Muscle layer of duodenum (tissue), 2 donors: ENCODE data around the gene WFIKKN2.
A peak's percentile ranks its signal among the peaks of the same experiment; 100 is the strongest.
"Not testable (repeated sequence)": the region's sequence is repeated elsewhere in the genome, so short reads cannot be mapped to it uniquely, and the experiment has no call there.

Source experiments
- H3K27ac ChIP-seq: one replicate; pipeline ENCODE4 v1.7.0; 2013; ENCODE audit warnings: mild to moderate bottlenecking, low read length
- H3K27me3 ChIP-seq: one replicate; pipeline ENCODE4 v1.7.0; 2013; ENCODE audit warnings: low read depth, mild to moderate bottlenecking, control low read depth, low read length
- H3K36me3 ChIP-seq, 2 donors: one replicate each; pipeline ENCODE4 v1.7.0; 2013; ENCODE audit warnings: low read length in 2 of 2, control low read depth in 1 of 2, mild to moderate bottlenecking in 1 of 2; ENCODE audit not compliant: insufficient read depth in 2 of 2, control insufficient read depth in 1 of 2
- H3K4me1 ChIP-seq, 2 donors: one replicate each; pipeline ENCODE4 v1.7.0; 2013; ENCODE audit warnings: low read length in 2 of 2, mild to moderate bottlenecking in 2 of 2, control low read depth in 1 of 2, moderate library complexity in 1 of 2; ENCODE audit not compliant: insufficient read depth in 2 of 2, control insufficient read depth in 1 of 2
- H3K4me3 ChIP-seq, 2 donors: one replicate each; pipeline ENCODE4 v1.7.0; 2013; ENCODE audit warnings: low read length in 2 of 2, low read depth in 1 of 2, mild to moderate bottlenecking in 1 of 2
- H3K9me3 ChIP-seq, 2 donors: one replicate each; pipeline ENCODE4 v1.7.0; 2013; ENCODE audit warnings: low read length in 2 of 2, control low read depth in 1 of 2, mild to moderate bottlenecking in 1 of 2; ENCODE audit not compliant: control insufficient read depth in 1 of 2
- donor health status: healthy.

Gene WFIKKN2

DNA sequence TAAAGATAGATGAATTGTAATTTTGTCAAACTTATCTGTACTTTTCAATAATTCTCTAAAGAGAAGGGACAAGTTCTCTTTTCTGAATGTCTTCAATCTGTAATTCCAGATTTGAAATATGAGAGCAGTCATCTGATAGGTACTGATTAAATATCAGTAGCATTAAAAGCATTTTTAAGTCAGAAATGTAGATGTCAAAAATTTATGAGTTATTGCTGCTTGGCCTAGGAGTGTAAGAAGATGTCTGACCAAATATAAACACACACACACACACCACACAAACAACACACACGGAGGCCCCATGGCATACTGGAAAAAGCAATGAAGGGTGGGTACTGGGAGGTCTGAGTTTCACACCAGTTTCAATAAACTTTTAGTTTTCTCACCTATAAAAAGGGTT lies 33.2 kb downstream of the WFIKKN2 start:
- peaks cover 15 to 20% of the 10 kb centered on the region in 2 donors for H3K4me1 ChIP-seq
- H3K27me3 ChIP-seq: no peaks in the 10 kb centered on the region
- H3K36me3 ChIP-seq: peaks cover 1 to 6% of the 10 kb centered on the region in 2 donors
- H3K9me3 ChIP-seq: no peaks in the 10 kb centered on the region
- H3K27ac ChIP-seq: peak overlapping the region; percentile 97
- peak overlapping the region in 1 of 2 donors; percentile 78 for H3K4me3 ChIP-seq

DNA sequence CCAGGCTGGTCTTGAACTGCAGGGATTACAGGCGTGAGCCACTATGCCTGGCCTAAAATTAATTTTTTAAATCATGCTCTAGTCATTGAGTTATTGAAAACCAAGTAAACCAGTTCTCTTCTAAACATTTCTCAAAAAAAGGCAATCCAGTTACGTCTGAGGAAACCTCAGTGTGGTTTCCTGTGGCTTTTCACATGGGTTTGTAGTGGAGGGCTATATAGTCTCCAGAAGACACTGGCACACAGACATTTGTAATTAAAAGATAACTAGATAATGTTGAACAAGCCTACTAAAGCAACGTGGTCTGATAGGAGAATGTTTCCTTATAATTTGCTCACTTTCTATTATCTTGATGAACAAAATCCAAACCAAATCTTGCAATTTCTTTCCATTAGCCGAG lies 36.0 kb downstream of the WFIKKN2 start:
- Histone ChIP-seq H3K27ac (no peak overlapping the region), H3K27me3 (no peaks in the 10 kb centered on the region), H3K36me3 (peaks cover 0 to 6% of the 10 kb centered on the region in 2 donors), H3K4me1 (peaks cover 12 to 14% of the 10 kb centered on the region in 2 donors), H3K9me3 (no peaks in the 10 kb centered on the region), H3K4me3 (no peak overlapping the region)

DNA sequence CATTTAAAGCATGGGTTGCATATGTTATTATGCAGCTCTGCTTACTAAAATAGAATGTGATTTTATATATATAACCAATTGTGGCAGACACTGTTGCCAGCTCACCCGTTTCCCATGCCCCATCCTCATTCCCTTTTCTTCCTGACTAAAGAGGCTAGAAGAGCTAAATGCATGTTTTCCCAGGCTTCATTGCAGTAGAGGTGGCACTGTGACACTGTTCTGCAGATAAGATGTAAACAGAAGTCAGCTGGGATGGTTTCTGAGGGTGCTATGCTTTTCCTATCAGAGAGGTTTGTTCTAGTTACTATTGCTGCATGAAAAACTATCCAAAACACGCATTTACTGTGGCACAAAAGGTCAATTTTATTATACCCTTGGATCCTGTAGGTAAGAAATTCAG lies 36.5 kb downstream of the WFIKKN2 start:
- Histone ChIP-seq H3K27ac (no peak overlapping the region), H3K27me3 (no peaks in the 10 kb centered on the region), H3K4me3 (no peak overlapping the region), H3K36me3 (peaks cover 0 to 2% of the 10 kb centered on the region in 2 donors), H3K9me3 (no peaks in the 10 kb centered on the region), H3K4me1 (peaks cover 12 to 14% of the 10 kb centered on the region in 2 donors)

DNA sequence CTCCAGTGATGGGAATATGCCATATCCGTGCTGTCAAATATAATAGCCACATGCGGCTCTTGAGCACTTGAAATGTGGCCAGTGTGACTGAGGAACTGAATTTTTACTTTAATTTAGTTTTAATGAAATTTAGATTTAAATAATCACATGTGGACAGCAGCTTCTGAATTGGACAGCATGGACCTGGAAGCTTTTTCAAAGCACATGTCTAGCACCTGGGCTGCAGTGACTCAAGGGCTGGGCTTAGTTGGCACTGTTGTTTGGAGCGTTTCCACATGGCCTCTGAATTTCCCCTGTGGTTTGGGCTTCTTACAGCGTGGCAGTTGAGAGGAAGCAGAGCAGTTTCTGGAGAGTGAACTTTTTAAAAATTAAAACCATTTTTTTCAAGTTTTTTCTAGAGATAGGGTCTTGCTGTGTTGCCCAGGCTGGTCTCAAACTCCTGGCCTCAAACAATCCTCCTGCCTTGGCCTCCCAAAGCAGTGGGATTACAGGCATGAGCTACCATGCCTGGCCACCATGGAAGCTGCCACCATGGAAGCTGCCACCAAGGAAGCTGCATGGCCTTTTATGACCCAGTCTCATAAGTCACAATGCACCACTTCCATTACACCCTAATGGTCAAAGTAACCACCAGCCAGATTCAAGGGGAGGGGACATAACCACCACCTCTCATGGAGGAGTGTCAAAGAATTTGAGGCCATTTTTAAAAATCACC lies 37.5 kb downstream of the WFIKKN2 start:
- Histone ChIP-seq H3K4me1 (peaks cover 12 to 14% of the 10 kb centered on the region in 2 donors), H3K36me3 (no peaks in the 10 kb centered on the region), H3K9me3 (no peaks in the 10 kb centered on the region), H3K4me3 (no peak overlapping the region), H3K27me3 (no peaks in the 10 kb centered on the region), H3K27ac (no peak overlapping the region)

DNA sequence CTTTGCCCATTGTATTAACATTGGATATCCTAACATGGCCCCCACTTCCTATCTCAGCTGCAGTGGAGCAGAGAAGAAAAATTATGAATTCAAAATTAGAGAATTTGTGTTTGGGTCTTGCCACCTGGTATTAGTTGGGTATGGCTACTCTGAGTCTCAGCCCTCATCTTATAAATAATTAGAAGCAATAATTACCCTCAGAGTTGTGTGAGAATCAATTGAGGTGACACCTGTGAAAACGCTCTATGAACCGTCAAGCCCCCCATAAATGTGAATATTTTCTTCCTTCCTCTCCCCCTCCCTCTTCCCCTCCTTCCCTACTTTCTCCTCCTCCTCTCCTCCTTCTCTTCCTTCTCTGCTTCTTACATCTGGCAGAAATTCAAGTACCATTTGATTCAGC lies 39.7 kb downstream of the WFIKKN2 start:
- H3K36me3 ChIP-seq: no peaks in the 10 kb centered on the region
- no peaks in the 10 kb centered on the region for H3K27me3 ChIP-seq
- H3K27ac ChIP-seq: no peak overlapping the region
- H3K9me3 ChIP-seq: peaks cover 0 to 2% of the 10 kb centered on the region in 2 donors
- H3K4me3 ChIP-seq: no peak overlapping the region
- peaks cover 5 to 7% of the 10 kb centered on the region in 2 donors for H3K4me1 ChIP-seq

DNA sequence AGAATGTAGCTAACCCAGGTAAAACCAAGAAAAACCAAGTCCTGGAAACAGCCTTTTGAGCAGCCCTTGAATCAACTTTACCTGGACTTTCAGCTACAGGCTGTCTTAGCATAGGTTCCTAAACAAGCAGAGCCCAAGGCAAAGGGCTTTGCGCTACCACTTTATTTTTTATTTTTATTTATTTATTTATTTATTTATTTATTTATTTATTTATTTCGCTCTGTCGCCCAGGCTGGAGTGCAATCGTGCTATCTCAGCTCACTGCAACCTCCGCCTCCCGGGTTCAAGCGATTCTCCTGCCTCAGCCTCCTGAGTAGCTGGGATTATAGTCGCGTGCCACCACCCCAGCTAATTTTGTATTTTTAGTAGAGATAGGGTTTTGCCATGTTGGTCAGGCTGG lies 41.7 kb downstream of the WFIKKN2 start:
- H3K4me3 ChIP-seq, H3K27me3 ChIP-seq, H3K4me1 ChIP-seq, H3K27ac ChIP-seq, H3K9me3 ChIP-seq, H3K36me3 ChIP-seq: not testable (repeated sequence)

DNA sequence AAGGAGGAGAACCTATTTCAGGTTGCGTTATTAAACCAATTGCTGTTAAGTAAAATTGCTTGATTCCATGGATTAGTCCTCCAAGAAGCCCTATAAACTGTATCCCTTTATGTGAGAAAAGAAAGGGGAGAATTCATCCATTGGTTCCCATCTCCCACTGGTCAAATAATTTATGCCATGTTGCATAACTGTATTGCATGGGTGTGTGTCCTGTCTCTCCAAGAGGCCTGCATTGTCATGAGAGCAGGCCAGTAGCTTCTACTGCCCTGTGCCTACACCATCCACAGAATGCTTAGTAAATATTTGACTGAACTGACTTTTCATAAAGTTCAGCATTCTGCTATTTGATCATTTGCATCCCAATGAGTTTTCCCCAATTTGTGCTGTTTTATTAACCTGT lies 42.5 kb downstream of the WFIKKN2 start:
- Histone ChIP-seq H3K9me3 (peaks cover 0 to 2% of the 10 kb centered on the region in 2 donors), H3K27me3 (no peaks in the 10 kb centered on the region), H3K4me3 (no peak overlapping the region), H3K4me1 (no peaks in the 10 kb centered on the region), H3K36me3 (no peaks in the 10 kb centered on the region), H3K27ac (no peak overlapping the region)

DNA sequence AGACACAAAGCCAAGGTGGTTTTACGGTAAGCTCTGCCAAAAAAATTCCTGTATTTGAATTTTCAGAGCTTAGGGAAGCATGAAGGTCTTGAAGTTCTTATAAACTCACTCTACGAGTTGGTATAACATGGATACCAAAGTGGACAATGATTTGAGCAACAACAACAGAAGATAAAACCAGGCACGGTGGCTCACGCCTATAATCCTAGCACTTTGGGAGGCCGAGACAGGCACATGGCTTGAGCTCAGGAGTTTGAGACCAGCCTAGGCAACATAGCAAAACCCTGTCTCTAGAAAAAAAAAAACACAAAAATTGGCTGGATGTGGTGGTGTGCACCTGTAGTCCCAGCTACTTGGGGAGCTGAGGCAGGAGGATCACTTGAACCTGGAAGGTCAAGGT lies 43.7 kb downstream of the WFIKKN2 start:
- Histone ChIP-seq H3K27me3 (no peaks in the 10 kb centered on the region), H3K27ac (no peak overlapping the region), H3K4me3 (no peak overlapping the region), H3K9me3 (peaks cover 0 to 2% of the 10 kb centered on the region in 2 donors), H3K36me3 (no peaks in the 10 kb centered on the region), H3K4me1 (peaks cover 0 to 1% of the 10 kb centered on the region in 2 donors)

DNA sequence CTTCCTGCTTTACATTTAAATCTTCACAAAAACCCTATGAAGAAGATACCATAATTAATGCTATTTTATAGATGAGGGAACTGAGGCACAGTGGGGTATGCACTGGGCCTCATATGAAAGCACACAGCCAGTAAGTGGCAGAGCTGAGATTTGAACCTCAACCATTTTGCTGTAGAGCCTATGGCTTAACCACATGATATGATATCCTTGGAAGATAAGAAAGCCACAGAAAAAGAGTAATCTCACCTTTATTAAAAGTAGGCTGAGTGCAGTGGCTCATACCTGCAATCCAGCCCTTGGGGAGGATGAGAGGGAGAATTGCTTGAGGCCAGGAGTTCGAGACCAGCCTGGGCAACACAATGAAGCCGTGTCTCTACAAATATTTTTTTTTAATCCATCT lies 45.8 kb downstream of the WFIKKN2 start:
- Histone ChIP-seq H3K4me1 (peaks cover 0 to 4% of the 10 kb centered on the region in 2 donors), H3K9me3 (peaks cover 0 to 2% of the 10 kb centered on the region in 2 donors), H3K27me3 (no peaks in the 10 kb centered on the region), H3K36me3 (no peaks in the 10 kb centered on the region), H3K4me3 (no peak overlapping the region), H3K27ac (no peak overlapping the region)

DNA sequence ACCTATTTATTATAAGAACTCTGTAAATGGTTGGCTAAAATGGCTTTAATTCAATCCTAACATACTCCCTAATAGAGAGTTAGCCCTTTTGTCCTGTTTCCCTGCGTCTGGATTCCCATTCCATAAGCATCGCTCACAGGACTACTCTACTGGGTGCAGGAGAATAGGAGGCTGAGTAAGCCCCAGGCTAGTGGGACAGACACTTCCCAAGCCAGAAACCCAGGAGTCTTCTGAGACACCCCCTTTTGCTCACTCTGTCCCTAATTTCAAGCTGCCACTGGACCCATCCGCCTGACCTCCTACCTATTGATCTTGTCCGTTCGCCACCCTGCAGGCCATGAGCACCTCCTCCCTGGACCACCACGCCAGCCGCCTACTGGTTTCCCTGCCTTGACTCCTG lies 47.5 kb downstream of the WFIKKN2 start:
- no peaks in the 10 kb centered on the region for H3K36me3 ChIP-seq
- no peak overlapping the region for H3K27ac ChIP-seq
- H3K27me3 ChIP-seq: no peaks in the 10 kb centered on the region

DNA sequence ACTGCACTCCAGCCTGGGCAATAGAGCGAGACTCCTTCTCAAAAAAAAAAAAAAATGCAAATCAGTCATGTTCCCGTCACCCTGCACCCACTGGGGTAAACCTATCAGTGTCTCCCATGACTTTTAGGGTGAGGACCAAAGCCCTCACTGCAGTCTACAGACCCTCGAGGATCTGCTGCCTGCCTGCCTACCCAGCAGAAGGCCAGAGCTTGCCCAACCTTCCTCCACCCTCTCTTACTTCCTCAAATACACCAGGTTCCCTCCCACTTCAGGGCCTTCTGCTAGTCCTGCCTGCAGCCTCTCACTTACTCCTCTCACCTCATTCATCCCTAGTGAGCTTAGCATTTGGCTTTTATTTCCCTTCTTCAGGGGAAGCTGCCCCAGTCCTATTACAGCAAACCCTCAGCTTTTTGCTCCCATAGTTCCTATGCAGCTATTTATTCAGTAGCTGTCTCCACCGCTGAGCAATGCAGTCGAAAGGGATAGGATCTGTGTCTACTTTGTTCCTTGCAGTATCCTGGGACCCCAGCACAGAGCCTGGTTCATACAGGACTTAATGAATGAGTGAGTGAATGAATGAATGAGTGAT lies 48.6 kb downstream of the WFIKKN2 start:
- Histone ChIP-seq H3K4me3 (no peak overlapping the region), H3K4me1 (peaks cover 0 to 4% of the 10 kb centered on the region in 2 donors), H3K36me3 (no peaks in the 10 kb centered on the region), H3K27ac (peak overlapping the region; percentile 92), H3K27me3 (no peaks in the 10 kb centered on the region), H3K9me3 (peaks cover 0 to 2% of the 10 kb centered on the region in 2 donors)

More for the DNA sequence above, 47.5 kb downstream of the WFIKKN2 start:
- H3K4me1 ChIP-seq: peaks cover 0 to 4% of the 10 kb centered on the region in 2 donors
- no peak overlapping the region for H3K4me3 ChIP-seq
- H3K9me3 ChIP-seq: peaks cover 0 to 2% of the 10 kb centered on the region in 2 donors
